ENCODE results near the gene ZNF487. TPM values are rescaled to one million over a fixed set of nuclear protein-coding genes. Genes with fewer than 3 reads are reported as not detected.
"Not testable (repeated sequence)": the region's sequence is repeated elsewhere in the genome, so short reads cannot be mapped to it uniquely, and the experiment has no call there.

ZNF487 gene
- total RNA-seq, 1 experiment from 2014 or later = 4.0 TPM

- H4K20me1 ChIP-seq (ENCODE audit: insufficient read depth); H3K36me3 ChIP-seq (ENCODE audit: control insufficient read depth in 1 of 2, insufficient read depth in 2 of 2, low read length in 2 of 2); DNase-seq (ENCODE audit: low read depth, low spot score); H3K4me3 ChIP-seq (replicated peaks in 1 of 2; ENCODE audit: low read depth in 1 of 2, low read length in 2 of 2); ATAC-seq; H3K79me2 ChIP-seq (ENCODE audit: insufficient read depth, low read length); H3K27ac ChIP-seq (ENCODE audit: low read depth, low read length); H2AFZ ChIP-seq (ENCODE audit: low read depth, low read length, poor library complexity, severe bottlenecking); H3K27me3 ChIP-seq (ENCODE audit: insufficient read depth, low read length); H3K9me2 ChIP-seq (ENCODE audit: insufficient read depth); H3K4me2 ChIP-seq (ENCODE audit: low read length); POLR2A ChIA-PET; CTCF ChIA-PET; BruUV-seq (replicated peaks); H3K9me3 ChIP-seq (ENCODE audit: control insufficient read depth in 1 of 2, insufficient read depth in 1 of 2, low read depth in 1 of 2, low read length in 2 of 2); H3K9ac ChIP-seq (ENCODE audit: low read length); RAD21 ChIA-PET (ENCODE audit: low non-redundant PET in 1 of 2, low total read pairs in 2 of 2, uncharacterized antibody in 2 of 2, unreplicated experiment in 2 of 2); intact Hi-C loops (cut with micrococcal nuclease): not testable (repeated sequence)
- peaks cover 6 to 14% of the 10 kb centered on the region in 2 experiments; a peak in 3 of 4 replicates for H3K4me1 ChIP-seq (ENCODE audit: control insufficient read depth in 1 of 2, insufficient read depth in 2 of 2, low read length in 2 of 2)
Measured at GRCh38 chr10:43426476-43426875, 10.4 kb upstream of the ZNF487 start.

GRCh38 chr10:43427166-43427825 lies 9.6 kb upstream of the ZNF487 start:
- Histone ChIP-seq H3K36me3 (ENCODE audit: control insufficient read depth in 1 of 2, insufficient read depth in 2 of 2, low read length in 2 of 2) (no peaks in the 10 kb centered on the region), H3K4me2 (ENCODE audit: low read length) (no peak overlapping the region), H3K27me3 (ENCODE audit: insufficient read depth, low read length) (no peaks in the 10 kb centered on the region), H3K9me2 (ENCODE audit: insufficient read depth) (no peaks in the 10 kb centered on the region), H2AFZ (ENCODE audit: low read depth, low read length, poor library complexity, severe bottlenecking) (no peak overlapping the region), H4K20me1 (ENCODE audit: insufficient read depth) (no peaks in the 10 kb centered on the region), H3K4me1 (ENCODE audit: control insufficient read depth in 1 of 2, insufficient read depth in 2 of 2, low read length in 2 of 2) (peaks cover 4 to 6% of the 10 kb centered on the region in 2 experiments; a peak in 2 of 4 replicates), H3K9ac (ENCODE audit: low read length) (no peak overlapping the region), H3K9me3 (ENCODE audit: control insufficient read depth in 1 of 2, insufficient read depth in 1 of 2, low read depth in 1 of 2, low read length in 2 of 2) (no peaks in the 10 kb centered on the region), H3K4me3 (replicated peaks in 1 of 2; ENCODE audit: low read depth in 1 of 2, low read length in 2 of 2) (no peak overlapping the region), H3K27ac (ENCODE audit: low read depth, low read length) (no peak overlapping the region), H3K79me2 (ENCODE audit: insufficient read depth, low read length) (no peaks in the 10 kb centered on the region)
- DNase-seq (ENCODE audit: low read depth, low spot score) (no peak), ATAC-seq (no peak)
- TF ChIP-seq POLR2A (IDR thresholded peaks at IDR 0.05; ENCODE audit: borderline replicate concordance, extremely low read depth, insufficient read depth, insufficient read length) = no peak
- TF ChIP-seq ZFX (IDR thresholded peaks at IDR 0.05) = no peak
- TF ChIP-seq POLR2AphosphoS5 (IDR thresholded peaks at IDR 0.05; ENCODE audit: low read depth, low read length) = no peak
- TF ChIP-seq MAX (IDR thresholded peaks at IDR 0.05) = no peak
- no peak for TF ChIP-seq ELF1 (IDR thresholded peaks at IDR 0.05; ENCODE audit: borderline replicate concordance, low read depth)
- TF ChIP-seq EGR1 (IDR thresholded peaks at IDR 0.05; ENCODE audit: low read depth) = no peak
- TF ChIP-seq ATF3 (IDR thresholded peaks at IDR 0.05) = no peak
- TF ChIP-seq ZNF274 (IDR thresholded peaks at IDR 0.05; ENCODE audit: low read depth, low read length) = no peak
- TF ChIP-seq SRF (IDR thresholded peaks at IDR 0.05; ENCODE audit: low read depth) = no peak
- no peak for TF ChIP-seq CBX3 (IDR thresholded peaks at IDR 0.05; ENCODE audit: low read depth)
- TF ChIP-seq RAD21 (IDR thresholded peaks at IDR 0.05; ENCODE audit: low read depth) = no peak
- TF ChIP-seq YY1 (IDR thresholded peaks at IDR 0.05; ENCODE audit: extremely low read depth, insufficient replicate concordance, low read depth, low read length) = no peak
- no peak for TF ChIP-seq CEBPB (IDR thresholded peaks at IDR 0.05; ENCODE audit: low read depth)
- no peak for TF ChIP-seq SP1 (IDR thresholded peaks at IDR 0.05; ENCODE audit: low read depth)
- no peak for TF ChIP-seq EZH2 (IDR thresholded peaks at IDR 0.05)
- no peak for TF ChIP-seq EZH2phosphoT487 (IDR thresholded peaks at IDR 0.05; ENCODE audit: borderline replicate concordance)
- BruUV-seq (replicated peaks) = no TSS peak
- ChIA-PET CTCF (no interaction called here), RAD21 (ENCODE audit: low non-redundant PET in 1 of 2, low total read pairs in 2 of 2, uncharacterized antibody in 2 of 2, unreplicated experiment in 2 of 2) (no interaction called here), POLR2A (interaction anchor here (0.8 kb wide), 1 partner anchor 9 kb away, joined by 3 read pairs; no protein-coding TSS in a partner anchor)
- intact Hi-C loops (cut with micrococcal nuclease) = no loop called here

All from HCT116 (cell line).